Kidney epithelial cell (primary cell): ENCODE results near the gene CFAP97D1. TPM values are rescaled to one million over a fixed set of nuclear protein-coding genes. Genes with fewer than 3 reads are reported as not detected.

Experiments used
- DNase-seq: peaks from one replicate; pipeline ENCODE4 v3.0.0-alpha.2; 2010; ENCODE audit warnings: low read depth
- H3K27me3 ChIP-seq: 2 replicates; pipeline ENCODE4 v1.6.0; 2011; ENCODE audit warnings: low read length; ENCODE audit not compliant: control insufficient read depth, insufficient read depth
- H3K36me3 ChIP-seq: 2 replicates; pipeline ENCODE4 v1.5.1; 2011; ENCODE audit warnings: low read length; ENCODE audit not compliant: control insufficient read depth, insufficient read depth
- H3K4me3 ChIP-seq: 2 replicates; pipeline ENCODE4 v1.5.1; 2011; ENCODE audit warnings: low read depth, mild to moderate bottlenecking, control low read depth, low read length
- total RNA-seq: library from RNA; depleted of rRNA; stranded (reverse); fragments of >200 nt; gene quantifications from 2 replicates; pipeline ENCODE4 v1.2.3, GENCODE V29; 2015
- TF ChIP-seq, protein P1 (sequence below): IDR thresholded peaks from 2 replicates; pipeline ENCODE4 v1.5.1; 2011; ENCODE audit warnings: mild to moderate bottlenecking, moderate library complexity, low read length, control low read depth, inconsistent platforms; ENCODE audit not compliant: insufficient read depth, poor library complexity, severe bottlenecking

The CFAP97D1 gene
- total RNA-seq, 1 donor from 2014 or later, result not detected

GRCh38 chr17:43772877-43773648 is 7.2 kb upstream of the CFAP97D1 start:
- Histone ChIP-seq H3K27me3 (no peaks in the 10 kb centered on the region), H3K36me3 (peaks cover 4% of the 10 kb centered on the region), H3K4me3 (no peak overlapping the region)
- DNase-seq, result no peak
- TF ChIP-seq, protein P1, sequence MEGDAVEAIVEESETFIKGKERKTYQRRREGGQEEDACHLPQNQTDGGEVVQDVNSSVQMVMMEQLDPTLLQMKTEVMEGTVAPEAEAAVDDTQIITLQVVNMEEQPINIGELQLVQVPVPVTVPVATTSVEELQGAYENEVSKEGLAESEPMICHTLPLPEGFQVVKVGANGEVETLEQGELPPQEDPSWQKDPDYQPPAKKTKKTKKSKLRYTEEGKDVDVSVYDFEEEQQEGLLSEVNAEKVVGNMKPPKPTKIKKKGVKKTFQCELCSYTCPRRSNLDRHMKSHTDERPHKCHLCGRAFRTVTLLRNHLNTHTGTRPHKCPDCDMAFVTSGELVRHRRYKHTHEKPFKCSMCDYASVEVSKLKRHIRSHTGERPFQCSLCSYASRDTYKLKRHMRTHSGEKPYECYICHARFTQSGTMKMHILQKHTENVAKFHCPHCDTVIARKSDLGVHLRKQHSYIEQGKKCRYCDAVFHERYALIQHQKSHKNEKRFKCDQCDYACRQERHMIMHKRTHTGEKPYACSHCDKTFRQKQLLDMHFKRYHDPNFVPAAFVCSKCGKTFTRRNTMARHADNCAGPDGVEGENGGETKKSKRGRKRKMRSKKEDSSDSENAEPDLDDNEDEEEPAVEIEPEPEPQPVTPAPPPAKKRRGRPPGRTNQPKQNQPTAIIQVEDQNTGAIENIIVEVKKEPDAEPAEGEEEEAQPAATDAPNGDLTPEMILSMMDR, result no peak

GRCh38 chr17:43774304-43775250 is 5.7 kb upstream of the CFAP97D1 start:
- Histone ChIP-seq H3K4me3 (no peak overlapping the region), H3K36me3 (peaks cover 4% of the 10 kb centered on the region), H3K27me3 (no peaks in the 10 kb centered on the region)
- DNase-seq, result no peak
- TF ChIP-seq, protein P1, result no peak

DNA sequence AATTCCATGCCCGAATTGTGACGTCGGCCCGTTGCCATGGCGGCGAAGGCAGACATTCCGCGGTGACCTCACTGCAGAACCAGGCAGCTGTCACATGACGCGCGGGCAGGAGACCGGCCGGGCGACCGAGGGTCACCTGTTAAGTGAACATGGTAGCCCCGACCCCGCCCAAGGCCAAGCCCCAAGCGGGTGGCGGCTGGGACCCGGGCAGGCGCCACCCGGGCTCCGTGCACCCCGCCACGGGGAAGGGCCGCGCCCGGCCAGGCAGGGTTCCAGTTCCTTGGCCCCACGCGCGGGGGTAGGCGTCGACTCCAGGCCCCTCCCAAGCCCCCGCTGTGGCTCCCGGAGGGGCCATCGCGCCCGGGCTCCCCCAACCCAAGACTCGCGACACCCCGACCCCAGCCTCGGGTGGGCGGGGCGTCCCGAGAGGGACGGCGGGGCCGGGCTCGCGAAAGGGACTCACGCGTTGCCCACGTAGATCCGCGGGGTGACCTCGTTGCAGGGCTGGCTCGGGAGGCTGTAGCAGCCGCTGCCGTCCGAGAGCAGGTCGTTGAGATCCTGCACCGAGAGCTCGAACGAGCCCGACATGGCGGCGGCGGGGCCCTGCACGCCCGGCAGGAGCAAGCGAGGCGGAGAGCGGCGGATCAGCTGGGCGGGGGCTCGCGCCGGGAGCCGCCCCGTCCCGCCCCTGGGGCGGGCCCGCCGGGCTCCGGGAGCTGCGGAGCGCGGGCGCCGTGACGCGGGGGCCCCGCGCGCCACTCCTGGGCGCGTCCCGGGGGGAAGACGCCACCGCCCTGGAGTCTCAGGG is 1.7 kb upstream of the CFAP97D1 start, which contains the start of gene DUSP3:
Gene DUSP3 (minus strand): TSS at position 641 of the 808 bp plus-strand sequence. CDS start 53 bp downstream, at position 588.
- TF ChIP-seq, protein P1, result no peak
- Histone ChIP-seq H3K27me3 (no peaks in the 10 kb centered on the region), H3K4me3 (peak within 1 kb of the TSS; percentile 96), H3K36me3 (peaks cover 1% of the 10 kb centered on the region)
- peak; percentile 82 for DNase-seq

DNA sequence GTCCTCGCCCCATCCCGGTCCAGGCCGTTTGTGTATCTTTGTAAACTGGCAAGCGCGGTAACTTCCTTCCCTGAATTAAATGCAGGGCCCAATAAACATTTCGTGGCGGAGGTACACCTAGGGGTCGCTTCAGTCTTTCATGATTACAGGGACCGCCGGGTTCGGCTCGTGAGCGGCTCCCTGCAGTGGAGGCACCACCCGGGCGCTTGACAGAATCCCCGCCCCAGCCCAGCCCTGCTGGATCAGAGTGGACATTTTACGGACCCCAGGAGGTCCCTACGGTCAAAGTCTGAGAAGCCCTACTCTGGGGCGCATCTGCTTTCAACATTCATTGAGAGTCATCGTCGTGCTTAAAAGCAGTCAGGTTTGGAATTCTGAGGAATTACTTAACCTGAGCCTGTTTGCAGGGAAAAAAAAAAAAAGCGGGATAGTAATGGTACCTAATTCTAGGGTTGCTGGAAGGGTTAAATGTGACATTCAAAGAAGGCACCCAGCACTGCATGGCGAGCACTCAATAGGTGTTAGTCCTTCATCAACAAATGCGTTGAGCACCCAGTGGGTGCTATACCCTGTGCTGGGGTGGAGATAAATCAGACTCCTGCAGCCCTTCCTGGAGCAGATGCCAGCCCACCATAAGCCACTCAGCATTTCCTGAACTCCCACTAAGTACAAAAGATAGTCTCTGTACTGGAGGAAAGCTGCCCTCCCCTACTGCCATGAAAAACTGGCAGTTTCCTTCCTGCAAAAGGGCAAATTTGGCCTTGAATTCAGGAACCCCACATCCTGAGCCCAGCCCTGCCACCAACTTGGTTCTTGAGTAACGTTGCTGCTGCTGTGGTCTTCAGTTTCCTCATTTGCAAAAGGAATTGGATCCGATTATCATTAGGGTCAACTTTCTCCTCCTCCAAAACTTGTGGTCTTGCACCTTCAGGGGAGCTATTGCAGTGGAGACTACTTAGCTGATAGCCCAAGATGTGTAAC is 800 bp upstream of the CFAP97D1 start:
- DNase-seq, result no peak
- TF ChIP-seq, protein P1, result peak; percentile 29
- Histone ChIP-seq H3K36me3 (peaks cover 1% of the 10 kb centered on the region), H3K4me3 (peak overlapping the region; percentile 96), H3K27me3 (no peaks in the 10 kb centered on the region)
